ENCODE measurements around the gene UTRN.
A peak's percentile ranks its signal among the peaks of the same experiment; 100 is the strongest.

Gene UTRN

DNA sequence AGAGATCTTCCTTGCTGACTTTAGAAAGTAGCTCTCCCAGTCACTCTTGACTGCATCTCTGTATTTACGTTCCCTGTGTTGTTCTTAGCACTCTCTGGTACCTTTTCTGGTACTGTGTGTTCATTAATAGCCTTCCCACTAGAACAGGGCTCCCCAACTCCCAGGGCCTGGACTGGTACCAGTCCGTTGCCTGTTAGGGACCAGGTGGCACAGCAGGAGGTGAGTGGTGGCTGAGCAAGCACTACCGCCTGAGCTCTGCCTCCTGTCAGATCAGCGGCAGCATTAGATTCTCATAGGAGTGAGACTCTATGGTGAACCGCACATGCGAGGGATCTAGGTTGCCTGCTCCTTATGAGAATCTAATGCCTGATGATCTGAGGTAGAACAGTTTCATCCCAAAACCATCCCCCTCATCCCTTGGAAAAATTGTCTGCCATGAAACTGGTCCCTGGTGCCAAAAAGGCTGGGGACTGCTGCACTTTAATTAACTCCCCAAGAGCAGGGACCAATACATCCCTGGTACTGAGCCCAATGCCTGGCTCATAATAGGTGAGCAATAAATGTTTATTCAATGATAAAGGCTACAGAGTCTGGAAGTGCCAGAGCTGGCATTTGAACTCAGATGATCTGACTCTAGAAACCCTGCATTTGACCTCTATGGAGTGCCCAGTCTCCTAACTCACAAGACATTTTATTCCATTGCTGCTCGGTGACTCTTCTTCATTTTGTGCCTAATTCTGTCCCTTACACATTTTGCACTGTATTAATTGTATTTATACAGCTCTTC, 11.0 kb downstream of the UTRN start:
- H3K4me1 Mint-ChIP-seq, result peaks cover 6% of the 10 kb centered on the region
- peaks cover 0 to 6% of the 10 kb centered on the region in 2 donors for H3K9me3 Mint-ChIP-seq
- no peak for ATAC-seq

DNA sequence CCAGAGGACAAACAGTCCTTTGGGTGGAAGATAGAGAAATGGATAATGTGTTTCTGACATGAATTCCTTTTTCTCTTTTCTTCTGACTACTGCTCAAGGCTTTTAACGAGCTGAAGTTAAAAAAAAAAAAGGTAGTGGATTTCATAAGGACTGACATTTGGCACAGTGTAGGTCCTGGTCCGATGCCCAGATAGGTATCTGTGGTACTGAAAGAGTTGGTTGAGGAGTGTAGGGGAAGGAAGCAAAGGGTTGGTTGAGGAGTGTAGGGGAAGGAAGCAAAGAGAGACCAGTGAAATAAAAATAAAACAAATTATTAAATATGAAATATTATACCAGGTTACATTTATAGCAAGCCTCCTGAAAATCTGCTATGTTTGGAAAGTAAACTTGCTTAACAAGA, 11.8 kb downstream of the UTRN start:
- peak overlapping the region in 1 of 2 donors; percentile 49 for H3K27ac Mint-ChIP-seq
- no peak overlapping the region for H3K4me3 Mint-ChIP-seq
- DNase-seq (no peak), ATAC-seq (no peak)
- H3K27me3 Mint-ChIP-seq, result no peaks in the 10 kb centered on the region
- H3K9me3 Mint-ChIP-seq, result peaks cover 0 to 6% of the 10 kb centered on the region in 2 donors
- H3K4me1 Mint-ChIP-seq, result peaks cover 6% of the 10 kb centered on the region

More for the DNA sequence above, 11.0 kb downstream of the UTRN start:
- H3K27me3 Mint-ChIP-seq, result no peaks in the 10 kb centered on the region
- DNase-seq, result no peak
- H3K27ac Mint-ChIP-seq, result peak overlapping the region in 1 of 2 donors; percentile 49
- H3K4me3 Mint-ChIP-seq, result no peak overlapping the region

DNA sequence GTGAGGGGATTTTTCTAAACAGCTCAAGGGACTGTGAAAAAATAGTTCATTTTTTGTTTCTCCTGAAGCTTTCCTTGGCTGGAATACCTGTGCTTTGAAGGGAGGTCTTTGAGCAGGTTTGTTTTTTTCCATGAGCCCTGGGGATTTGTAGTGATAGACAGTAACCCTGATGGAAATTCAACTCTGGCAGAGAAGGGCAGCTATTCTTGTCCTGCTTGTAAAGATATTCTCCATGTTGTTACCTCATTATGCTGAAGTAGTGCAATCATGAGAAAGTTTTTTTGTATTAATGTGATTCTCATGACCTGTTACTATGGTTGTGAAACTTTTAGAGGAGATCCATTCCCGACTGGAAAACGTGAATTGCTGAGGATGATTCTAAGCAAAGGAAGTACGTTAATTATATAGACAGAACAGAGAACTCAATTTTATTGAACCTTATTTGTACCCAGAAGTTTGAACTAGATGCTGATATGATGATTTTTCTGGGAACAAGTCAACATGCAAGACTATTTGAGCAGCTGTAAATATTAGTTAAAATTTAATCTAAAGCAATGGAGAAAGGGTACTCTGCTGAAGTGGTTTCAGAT, 12.5 kb downstream of the UTRN start:
- no peak overlapping the region for H3K27ac Mint-ChIP-seq
- peaks cover 6% of the 10 kb centered on the region for H3K4me1 Mint-ChIP-seq
- H3K27me3 Mint-ChIP-seq, result peaks cover 1% of the 10 kb centered on the region
- ATAC-seq (no peak), DNase-seq (no peak)
- no peak overlapping the region for H3K4me3 Mint-ChIP-seq
- peaks cover 0 to 6% of the 10 kb centered on the region in 2 donors for H3K9me3 Mint-ChIP-seq

DNA sequence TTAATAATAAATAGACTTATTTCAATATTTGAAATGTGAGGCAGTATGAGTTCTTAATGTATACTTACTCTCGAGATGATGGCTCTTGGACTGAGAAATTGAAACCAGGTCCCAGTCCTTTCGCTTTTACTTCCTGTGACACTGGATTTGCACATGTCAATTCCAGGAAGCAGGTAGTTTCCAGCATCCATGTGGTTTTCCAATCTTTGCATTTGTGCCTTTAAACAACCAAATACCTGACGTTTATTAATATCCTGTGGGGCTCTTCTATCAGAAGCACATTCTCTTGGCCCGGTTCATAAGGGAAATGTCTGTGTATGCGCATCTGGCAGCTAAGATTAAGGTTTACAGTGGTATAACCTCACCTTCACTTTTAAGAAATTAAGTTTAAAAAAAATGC, 13.1 kb downstream of the UTRN start:
- ATAC-seq (no peak), DNase-seq (no peak)
- peaks cover 7% of the 10 kb centered on the region for H3K27me3 Mint-ChIP-seq
- peaks cover 0 to 6% of the 10 kb centered on the region in 2 donors for H3K9me3 Mint-ChIP-seq
- no peak overlapping the region for H3K27ac Mint-ChIP-seq
- H3K4me3 Mint-ChIP-seq, result no peak overlapping the region
- peaks cover 12% of the 10 kb centered on the region for H3K4me1 Mint-ChIP-seq

DNA sequence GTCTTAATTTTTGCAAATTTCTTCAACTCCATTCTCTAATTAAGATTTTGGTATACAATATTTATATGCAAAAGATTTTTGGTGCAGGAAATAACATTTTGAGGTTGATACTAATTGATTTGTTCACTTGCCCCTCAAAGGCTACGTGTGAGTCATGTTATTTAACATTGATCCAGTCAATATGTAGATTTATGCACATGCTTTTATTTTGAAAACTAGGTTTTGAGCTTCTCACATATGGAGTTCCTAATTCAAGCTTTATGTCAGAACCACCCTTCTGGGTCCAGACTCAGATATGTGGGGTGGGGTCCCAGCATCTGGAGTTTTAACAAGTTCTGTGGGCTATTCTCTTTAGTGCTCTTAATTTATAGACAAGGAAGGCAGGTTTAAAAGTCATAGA, 13.8 kb downstream of the UTRN start:
- H3K27me3 Mint-ChIP-seq, result peaks cover 8% of the 10 kb centered on the region
- H3K9me3 Mint-ChIP-seq, result peaks cover 0 to 6% of the 10 kb centered on the region in 2 donors
- H3K4me1 Mint-ChIP-seq, result peaks cover 12% of the 10 kb centered on the region
- H3K27ac Mint-ChIP-seq, result no peak overlapping the region
- no peak for DNase-seq
- ATAC-seq, result no peak
- H3K4me3 Mint-ChIP-seq, result no peak overlapping the region

DNA sequence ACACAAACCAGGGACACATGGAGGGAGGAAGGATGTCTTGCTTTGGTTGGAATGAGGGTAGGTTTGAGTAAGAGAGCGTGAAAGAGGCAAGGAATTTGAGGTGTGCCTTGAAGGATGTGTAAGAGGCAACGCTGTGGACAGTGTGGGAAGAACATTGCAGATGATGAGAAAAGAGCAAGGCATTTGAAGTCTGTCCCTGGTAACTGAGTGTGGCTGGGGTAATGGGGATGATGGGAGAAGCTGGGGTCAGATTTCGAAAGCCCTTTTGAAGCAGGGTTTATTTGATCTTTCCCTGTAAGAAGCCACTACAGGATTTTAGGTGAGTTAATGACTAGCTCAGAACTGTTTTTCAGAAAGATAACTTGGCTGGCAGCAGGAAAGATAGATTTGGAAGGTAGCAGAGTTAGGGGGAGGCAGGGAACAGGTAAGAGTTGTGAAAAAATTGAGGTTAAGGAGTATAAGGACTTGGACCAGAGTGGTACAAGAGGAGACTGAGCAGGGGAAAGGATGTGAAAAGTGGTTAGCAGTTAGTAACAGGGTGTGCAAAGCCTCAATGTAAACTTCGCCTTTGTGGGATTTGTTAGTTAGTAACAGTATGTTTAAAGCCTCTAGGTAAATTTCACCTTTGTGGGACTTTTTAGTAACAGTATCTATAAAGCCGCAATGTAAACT, 17.7 kb downstream of the UTRN start:
- Mint-ChIP-seq H3K4me3 (no peak overlapping the region), H3K27ac (no peak overlapping the region), H3K4me1 (peaks cover 26% of the 10 kb centered on the region), H3K27me3 (peaks cover 8% of the 10 kb centered on the region), H3K9me3 (no peaks in the 10 kb centered on the region)
- DNase-seq (no peak), ATAC-seq (no peak)

DNA sequence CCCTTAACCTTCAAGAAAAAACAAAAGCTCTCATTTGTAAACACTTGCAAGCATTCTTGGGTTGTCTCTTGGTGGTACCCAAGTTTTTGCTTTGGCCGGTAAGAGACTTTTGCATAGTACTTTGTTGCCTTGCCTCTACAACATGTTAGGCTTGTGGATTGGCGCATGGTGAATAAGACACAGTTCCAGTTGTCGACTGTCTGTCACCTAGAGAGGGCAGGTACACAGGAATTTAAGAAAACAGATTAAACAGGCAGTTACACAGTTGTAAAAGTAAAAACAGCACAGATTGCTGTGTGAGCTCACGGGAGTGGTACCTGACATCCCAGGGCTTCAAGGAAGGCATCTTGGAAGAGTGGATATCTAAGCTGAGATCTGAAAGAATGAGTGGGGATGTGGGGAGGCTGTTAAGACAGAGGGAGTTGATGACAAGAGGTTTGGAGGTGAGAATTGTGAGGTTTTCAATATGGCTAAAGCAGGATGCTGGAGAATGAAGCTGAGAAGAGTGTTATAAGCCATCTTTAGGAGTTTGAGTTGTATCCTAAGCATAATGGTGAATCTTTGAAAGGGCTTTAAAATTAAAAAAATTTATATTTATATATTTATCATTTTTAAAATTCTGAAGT, 19.2 kb downstream of the UTRN start:
- Mint-ChIP-seq H3K27ac (no peak overlapping the region), H3K9me3 (no peaks in the 10 kb centered on the region), H3K27me3 (peaks cover 14% of the 10 kb centered on the region), H3K4me1 (peaks cover 25% of the 10 kb centered on the region), H3K4me3 (no peak overlapping the region)
- no peak for DNase-seq
- no peak for ATAC-seq

DNA sequence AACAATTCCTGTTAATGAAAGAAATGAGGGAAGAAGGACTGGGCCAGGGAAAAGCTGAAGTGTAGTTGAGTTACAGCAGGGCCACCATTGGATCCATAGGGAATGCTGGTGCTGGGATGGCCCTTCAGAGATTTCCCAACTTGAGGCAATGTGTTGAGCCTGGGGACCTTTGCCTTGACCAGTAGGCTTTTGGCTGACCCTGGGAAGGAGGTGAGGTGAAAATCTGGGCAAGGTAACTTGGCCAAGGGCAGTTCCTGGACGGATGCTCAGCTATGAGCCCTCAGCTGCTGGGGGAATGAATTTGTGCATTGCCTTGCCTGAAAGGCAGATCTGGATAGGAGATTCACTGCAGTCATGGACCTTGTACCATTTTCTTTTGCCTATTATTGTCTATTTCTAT, 20.4 kb downstream of the UTRN start:
- ATAC-seq (no peak), DNase-seq (no peak)
- Mint-ChIP-seq H3K4me3 (no peak overlapping the region), H3K9me3 (no peaks in the 10 kb centered on the region), H3K4me1 (peaks cover 36% of the 10 kb centered on the region), H3K27ac (no peak overlapping the region), H3K27me3 (peaks cover 14% of the 10 kb centered on the region)

DNA sequence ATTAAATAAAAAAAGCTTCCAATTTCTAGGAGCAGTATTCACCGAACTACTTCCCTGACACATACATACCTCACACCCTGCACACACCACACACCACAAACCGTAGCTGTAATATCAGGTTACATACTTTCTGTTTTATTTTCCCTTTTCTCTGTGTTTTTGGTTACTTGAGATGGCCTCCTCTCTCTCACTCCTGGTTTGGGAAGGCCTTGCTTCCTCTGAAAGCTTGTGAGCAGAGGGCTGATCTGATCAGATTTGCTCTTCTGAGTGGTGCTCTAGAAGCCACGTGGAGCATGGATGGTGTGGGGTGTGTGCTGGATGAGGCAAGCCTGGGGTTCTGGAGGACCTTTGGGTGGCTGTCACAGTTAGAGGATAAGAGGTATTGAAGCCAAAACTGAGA, 20.9 kb downstream of the UTRN start:
- Mint-ChIP-seq H3K27me3 (peaks cover 14% of the 10 kb centered on the region), H3K27ac (peak overlapping the region; percentile 53 to 68), H3K4me1 (peaks cover 40% of the 10 kb centered on the region), H3K9me3 (no peaks in the 10 kb centered on the region), H3K4me3 (peak overlapping the region; percentile 32 to 75)
- DNase-seq (peak in 1 of 2 donors; percentile 26), ATAC-seq (peak; percentile 89)

DNA sequence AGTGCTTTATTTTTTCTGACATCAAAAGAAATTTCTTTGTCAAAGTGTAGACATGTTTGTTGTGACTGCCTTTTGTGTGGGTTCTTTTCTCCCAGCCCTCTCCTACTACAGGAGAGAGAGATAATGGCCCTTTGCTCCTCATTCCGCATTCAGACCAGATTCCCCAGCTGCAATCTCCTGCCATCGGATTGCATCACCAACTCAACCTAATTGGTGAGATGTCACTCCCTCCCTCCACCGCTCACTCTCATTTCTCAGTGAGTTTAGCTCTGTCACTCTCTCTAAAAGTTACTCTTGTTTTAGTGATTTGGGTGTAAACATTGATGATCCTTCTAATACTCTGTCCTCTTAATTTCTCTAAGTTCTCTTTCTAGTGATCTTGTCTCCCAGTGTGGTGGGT, 22.7 kb downstream of the UTRN start:
- Mint-ChIP-seq H3K9me3 (no peaks in the 10 kb centered on the region), H3K27ac (no peak overlapping the region), H3K4me1 (peaks cover 43% of the 10 kb centered on the region), H3K27me3 (peaks cover 10% of the 10 kb centered on the region), H3K4me3 (no peak overlapping the region)
- DNase-seq, result no peak
- ATAC-seq, result no peak

DNA sequence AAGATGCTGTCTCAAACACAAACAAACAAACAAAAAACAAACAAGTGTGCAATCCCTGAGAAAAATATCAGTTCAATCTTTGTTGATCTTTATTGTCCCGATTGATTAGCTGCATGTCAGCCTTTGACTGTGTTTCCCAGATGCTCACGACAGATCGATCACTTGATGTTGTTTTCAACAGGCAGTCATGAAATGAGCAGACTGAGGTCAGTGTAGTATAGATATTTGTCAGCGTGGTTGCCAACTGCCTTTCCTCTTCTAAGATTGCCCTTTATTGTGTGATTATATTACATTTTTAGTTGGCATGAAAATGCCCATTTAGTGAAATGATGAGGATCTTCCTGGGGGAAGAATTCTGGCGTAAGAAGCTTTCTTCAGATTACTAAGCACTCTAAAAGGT, 25.6 kb downstream of the UTRN start:
- H3K27ac Mint-ChIP-seq, result peak overlapping the region; percentile 55 to 66
- ATAC-seq, result peak; percentile 89
- no peaks in the 10 kb centered on the region for H3K9me3 Mint-ChIP-seq
- peak; percentile 36 to 64 for DNase-seq
- H3K27me3 Mint-ChIP-seq, result peaks cover 6% of the 10 kb centered on the region
- peak overlapping the region; percentile 42 to 50 for H3K4me3 Mint-ChIP-seq
- peaks cover 30% of the 10 kb centered on the region for H3K4me1 Mint-ChIP-seq

DNA sequence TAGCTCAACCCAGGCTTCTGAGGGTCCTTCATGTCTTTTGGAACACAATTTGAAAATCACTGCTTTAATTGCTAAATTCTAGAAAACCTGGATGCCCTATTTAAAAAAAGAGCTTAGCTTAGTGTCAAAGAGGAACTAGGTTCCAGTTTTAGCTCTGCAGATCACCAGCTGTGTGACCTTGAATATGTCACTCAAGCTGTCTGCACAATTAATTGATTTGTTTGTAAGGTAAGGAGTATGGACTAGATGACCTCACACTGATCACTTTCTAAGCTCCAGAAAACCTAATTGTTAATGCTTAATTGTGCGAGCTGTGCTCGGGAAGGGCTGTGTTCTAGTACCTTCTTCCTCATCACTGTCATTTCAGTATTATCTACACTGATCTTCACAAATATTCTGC, 26.2 kb downstream of the UTRN start:
- peak overlapping the region; percentile 55 to 66 for H3K27ac Mint-ChIP-seq
- peaks cover 24% of the 10 kb centered on the region for H3K4me1 Mint-ChIP-seq
- H3K4me3 Mint-ChIP-seq, result peak overlapping the region; percentile 42 to 50

DNA sequence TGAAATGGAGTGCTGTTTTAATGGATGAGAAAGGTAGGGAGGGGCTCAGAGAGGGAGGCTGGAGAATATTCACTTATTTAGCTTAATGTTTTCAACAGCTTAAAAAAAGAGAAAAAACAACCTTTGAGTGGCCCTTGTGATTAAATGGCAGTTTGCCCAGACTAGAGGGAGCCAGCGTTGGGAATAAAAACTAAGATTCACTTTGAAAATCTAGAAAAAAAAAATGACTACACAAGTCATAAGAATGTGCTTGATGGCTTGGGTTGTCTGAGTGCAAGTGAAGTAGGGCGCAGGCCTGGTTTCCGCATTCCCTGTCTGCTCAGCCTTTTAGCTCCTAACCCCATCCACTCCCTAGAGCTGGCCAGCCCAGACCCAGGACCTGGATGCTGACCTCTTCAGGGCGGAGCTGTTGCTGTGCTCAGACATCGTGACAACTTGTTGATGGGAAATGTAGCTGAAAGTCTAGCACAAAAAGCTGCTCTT, 28.9 kb downstream of the UTRN start:
- peaks cover 28% of the 10 kb centered on the region for H3K4me1 Mint-ChIP-seq
- peaks cover 3% of the 10 kb centered on the region for H3K27me3 Mint-ChIP-seq
- ATAC-seq (no peak), DNase-seq (no peak)
- no peak overlapping the region for H3K27ac Mint-ChIP-seq
- H3K9me3 Mint-ChIP-seq, result no peaks in the 10 kb centered on the region
- no peak overlapping the region for H3K4me3 Mint-ChIP-seq

More for the DNA sequence above, 26.2 kb downstream of the UTRN start:
- ATAC-seq (no peak), DNase-seq (no peak)
- no peaks in the 10 kb centered on the region for H3K9me3 Mint-ChIP-seq
- peaks cover 6% of the 10 kb centered on the region for H3K27me3 Mint-ChIP-seq

DNA sequence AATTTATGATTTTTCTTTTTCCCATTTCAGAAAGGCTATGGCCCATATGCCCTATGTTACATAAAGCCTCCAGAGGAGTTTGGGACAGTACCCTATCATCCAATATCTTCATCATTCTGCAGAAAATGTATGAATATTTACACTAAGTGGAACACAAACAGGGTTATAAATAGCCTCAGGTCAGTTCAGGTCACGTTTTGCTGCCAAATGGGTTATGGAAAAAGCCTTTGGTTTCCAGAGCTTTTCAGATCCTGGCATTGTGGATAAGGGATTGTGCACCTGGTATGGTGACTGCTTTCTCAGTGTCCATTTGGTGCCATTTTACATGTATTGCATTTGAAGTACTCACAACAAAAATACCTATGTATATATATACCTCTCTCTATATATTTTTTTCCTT, 29.4 kb downstream of the UTRN start:
- no peak overlapping the region for H3K4me3 Mint-ChIP-seq
- H3K9me3 Mint-ChIP-seq, result no peaks in the 10 kb centered on the region
- DNase-seq (no peak), ATAC-seq (no peak)
- H3K27ac Mint-ChIP-seq, result no peak overlapping the region
- no peaks in the 10 kb centered on the region for H3K27me3 Mint-ChIP-seq
- peaks cover 27% of the 10 kb centered on the region for H3K4me1 Mint-ChIP-seq

DNA sequence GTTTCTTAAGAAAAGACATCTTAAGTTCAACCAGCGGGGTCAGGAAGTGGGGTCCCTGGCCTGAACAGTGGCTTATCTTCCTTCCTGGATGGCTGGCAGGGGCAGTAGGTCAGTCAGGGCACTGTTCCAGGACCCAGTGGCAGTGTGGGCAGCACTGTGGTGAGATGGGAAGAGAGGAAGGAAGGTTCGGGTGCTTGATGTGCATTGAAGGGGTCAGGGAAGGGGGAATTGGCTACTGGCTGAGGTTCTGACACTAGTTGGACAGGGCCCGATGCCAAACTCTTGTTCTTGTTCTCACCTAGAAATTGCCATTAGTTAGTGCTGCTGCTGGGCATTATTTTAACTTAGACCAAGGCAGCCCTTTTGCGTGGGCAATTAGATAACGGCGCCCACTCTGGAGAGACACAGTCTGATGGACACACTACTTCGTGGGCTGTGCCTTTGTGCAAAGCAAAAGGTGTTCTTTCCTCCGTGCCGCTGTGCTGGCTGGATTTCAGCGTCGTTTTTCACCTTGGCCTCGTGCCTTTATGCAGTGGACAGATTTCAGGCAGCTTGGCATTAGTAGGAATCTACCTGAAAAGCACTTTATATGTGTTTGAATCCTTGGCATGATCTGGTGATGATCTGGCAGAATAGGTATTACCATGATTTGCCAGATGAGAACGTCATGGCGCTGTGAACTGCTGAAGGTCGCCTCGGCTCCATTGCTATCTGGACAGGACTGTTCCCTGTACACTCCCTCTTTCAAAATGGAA, 30.3 kb downstream of the UTRN start:
- no peak for DNase-seq
- Mint-ChIP-seq H3K4me3 (no peak overlapping the region), H3K27me3 (no peaks in the 10 kb centered on the region), H3K4me1 (peaks cover 21% of the 10 kb centered on the region), H3K9me3 (no peaks in the 10 kb centered on the region), H3K27ac (no peak overlapping the region)
- no peak for ATAC-seq

Data from stimulated activated naive CD8-positive, alpha-beta T cell treated with anti-CD3 and anti-CD28 coated beads, Interleukin-15, amount 100 ng/mL, for 72 hours (primary cell).